GM23248 (cell line): ENCODE measurements around the gene HMGCR.

Source experiments
- EZH2 ChIP-seq: fragments of 200-600 bp; sonication (generic); IDR thresholded peaks from 2 replicates; pipeline ENCODE4 v1.6.1; 2018; ENCODE audit warnings: antibody characterized with exemption, mild to moderate bottlenecking; ENCODE audit not compliant: insufficient read depth, poor library complexity, severe bottlenecking
- EZH2phosphoT487 ChIP-seq: fragments of 200-600 bp; sonication (generic); IDR thresholded peaks from 2 replicates; pipeline ENCODE4 v1.6.1; 2018; ENCODE audit warnings: antibody characterized with exemption, moderate library complexity, mild to moderate bottlenecking, low read depth; ENCODE audit not compliant: insufficient read depth

GRCh38 chr5:75389430-75389829 lies 52.4 kb downstream of the HMGCR start:
- no peak for TF ChIP-seq EZH2
- TF ChIP-seq EZH2phosphoT487, result no peak
